Esophagus muscularis mucosa (tissue), 4 donors: ENCODE data around the gene ADORA2A. TPM values are rescaled to one million over a fixed set of nuclear protein-coding genes. Genes with fewer than 3 reads are reported as not detected.
A peak's percentile ranks its signal among the peaks of the same experiment; 100 is the strongest.

Experiments used
- DNase-seq: peaks from one replicate; pipeline ENCODE4 v3.0.0-alpha.2; 2017; ENCODE audit errors: extremely low spot score
- H3K27ac ChIP-seq, 4 donors: fragments of 200-600 bp; sonication (generic); replicated peaks in 1 of 4; 1 replicate in 3 of 4; 2 replicates in 1 of 4; pipeline ENCODE4 v1.5.1; 2016 to 2019; ENCODE audit warnings: mild to moderate bottlenecking in 1 of 4
- H3K27me3 ChIP-seq, 4 donors: fragments of 200-600 bp; sonication (generic); one replicate each; pipeline versions ENCODE4 v1.5.1 to v1.6.0; 2016 to 2019
- H3K36me3 ChIP-seq, 4 donors: fragments of 200-600 bp; sonication (generic); one replicate each; pipeline ENCODE4 v1.5.1; 2016 to 2019
- H3K4me1 ChIP-seq, 4 donors: fragments of 200-600 bp; sonication (generic); one replicate each; pipeline ENCODE4 v1.5.1; 2016 to 2019
- H3K4me3 ChIP-seq, 4 donors: fragments of 200-600 bp; sonication (generic); 1 replicate in 2 of 4; 2 replicates in 2 of 4; pipeline ENCODE4 v1.5.1; 2016 to 2019; ENCODE audit warnings: mild to moderate bottlenecking in 4 of 4, moderate library complexity in 1 of 4
- H3K9me3 ChIP-seq, 4 donors: fragments of 200-600 bp; sonication (generic); 1 replicate in 3 of 4; 2 replicates in 1 of 4; pipeline ENCODE4 v1.5.1; 2016 to 2019
- CTCF ChIP-seq, 3 experiments: fragments of 200-600 bp in 2 of 3; fragments of 450-650 bp in 1 of 3; sonication (generic) in 2 of 3; IDR thresholded peaks; one replicate each; pipeline ENCODE4 v1.5.1; 2017 to 2019; ENCODE audit warnings: antibody characterized with exemption in 3 of 3, mild to moderate bottlenecking in 2 of 3, moderate library complexity in 1 of 3
- EP300 ChIP-seq: sonication (generic); formaldehyde crosslinking; IDR thresholded peaks from one replicate; pipeline ENCODE4 v1.6.1; 2017; ENCODE audit warnings: antibody characterized with exemption
- POLR2A ChIP-seq: fragments of 450-650 bp; IDR thresholded peaks from one replicate; pipeline ENCODE4 v1.6.1; 2017; ENCODE audit warnings: antibody characterized with exemption, moderate library complexity, mild to moderate bottlenecking, low read depth
- POLR2AphosphoS5 ChIP-seq, 2 donors: sonication (generic); formaldehyde crosslinking; IDR thresholded peaks; one replicate each; pipeline ENCODE4 v1.6.1; 2017; ENCODE audit warnings: antibody characterized with exemption in 2 of 2
- WGBS: methylation state at CpG from one replicate; pipeline ENCODE4 v1.1.5; 2018; 5-methylcytosine and 5-hydroxymethylcytosine counted together
- intact Hi-C: fragments of 100-400 bp; cut with DNase I; formaldehyde crosslinking; loops from one replicate; pipeline ENCODE4 v1.15.1; 2023
- total RNA-seq, 4 donors: library from RNA; depleted of rRNA; stranded (reverse); fragments of >200 nt; gene quantifications; one replicate each; pipeline versions ENCODE4 v1.1.0 to v1.2.1, GENCODE V29; 2016

Gene ADORA2A
- total RNA-seq, 4 donors from 2014 or later = 3.3 to 7.5 (median 4.5) TPM

GRCh38 chr22:24420977-24421343 lies 6.4 kb upstream of the ADORA2A start:
- 80% methylated on average over 4 of the region's 11 CpGs for WGBS
- Histone ChIP-seq H3K9me3 (no peaks in the 10 kb centered on the region), H3K36me3 (peaks cover 7 to 27% (median 17%) of the 10 kb centered on the region in 4 donors), H3K27ac (no peak overlapping the region), H3K4me1 (peaks cover 32 to 54% (median 44%) of the 10 kb centered on the region in 4 donors), H3K27me3 (peaks cover 0 to 34% (median 7%) of the 10 kb centered on the region in 4 donors), H3K4me3 (no peak overlapping the region)
- no peak for DNase-seq
- intact Hi-C loops = loop anchor here (5.0 kb wide), 1 partner anchor 101 kb away; no protein-coding TSS in a partner anchor
- TF ChIP-seq CTCF (IDR thresholded peaks at IDR 0.05) (no peak), POLR2A (no peak), POLR2AphosphoS5 (IDR thresholded peaks at IDR 0.05) (no peak), EP300 (no peak)

DNA sequence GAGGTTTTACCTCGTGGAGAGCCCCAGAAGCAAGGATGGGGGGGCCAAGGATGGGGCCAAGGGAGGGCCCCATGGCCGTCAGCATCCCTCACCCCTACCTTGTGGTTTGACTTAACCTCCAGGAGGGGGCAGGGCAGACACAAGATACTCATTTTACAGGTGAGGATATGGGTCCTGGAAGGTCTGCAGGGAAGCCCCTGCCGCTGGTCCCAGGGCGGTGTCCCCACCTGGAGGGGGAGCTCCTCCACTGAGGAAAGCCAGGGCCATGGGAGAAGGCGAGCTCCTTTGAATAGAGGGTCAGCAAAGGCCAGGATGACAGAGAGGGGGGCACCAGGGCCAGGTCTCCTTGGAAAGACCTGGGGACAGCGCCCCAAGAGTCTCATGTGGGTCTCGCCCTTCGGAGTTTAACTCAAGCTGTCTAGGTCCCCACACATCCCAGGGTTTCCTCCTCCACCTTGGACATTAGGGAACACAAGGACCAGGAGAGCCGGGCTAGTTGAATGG lies 5.9 kb upstream of the ADORA2A start:
- H3K27me3 ChIP-seq = peaks cover 0 to 34% (median 7%) of the 10 kb centered on the region in 4 donors
- no peak for DNase-seq
- whole genome bisulfite sequencing = 47% methylated on average over 8 of the region's 9 CpGs
- no peaks in the 10 kb centered on the region for H3K9me3 ChIP-seq
- peaks cover 32 to 54% (median 44%) of the 10 kb centered on the region in 4 donors for H3K4me1 ChIP-seq
- H3K36me3 ChIP-seq = peaks cover 1 to 22% (median 12%) of the 10 kb centered on the region in 4 donors
- TF ChIP-seq POLR2AphosphoS5 (IDR thresholded peaks at IDR 0.05) (no peak), CTCF (IDR thresholded peaks at IDR 0.05) (peak in 1 of 3 experiments; percentile 7), EP300 (no peak)
- H3K4me3 ChIP-seq = no peak overlapping the region
- no peak overlapping the region for H3K27ac ChIP-seq
- intact Hi-C loops = loop anchor here (5.0 kb wide), 1 partner anchor 101 kb away; no protein-coding TSS in a partner anchor

DNA sequence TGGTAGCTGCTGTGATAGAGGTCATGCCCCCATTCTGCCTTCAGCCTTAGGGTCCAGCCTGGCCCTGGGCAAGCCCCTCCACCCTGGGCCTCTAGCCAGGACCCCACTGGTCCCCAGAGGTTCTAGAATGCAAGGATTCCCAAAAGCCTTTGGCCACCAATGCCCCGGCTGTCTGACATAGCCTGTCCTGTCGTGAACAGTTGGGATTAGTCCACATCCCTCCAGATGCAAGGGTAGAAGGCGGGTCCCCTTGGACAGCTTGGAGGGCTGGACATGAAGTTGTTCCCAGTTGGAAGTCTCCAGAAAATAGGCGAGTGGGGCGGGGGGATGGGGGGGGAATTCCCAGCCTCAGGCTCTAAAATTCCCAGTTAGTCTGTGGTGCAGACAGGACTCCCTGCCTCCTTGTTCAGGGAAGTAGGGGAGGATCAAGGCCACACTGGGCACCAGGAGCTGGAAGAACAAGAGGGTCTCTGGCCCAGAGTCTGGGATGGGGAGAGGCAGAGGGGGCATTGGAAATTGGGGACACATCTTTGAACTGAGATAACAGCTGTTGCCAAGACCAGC lies 5.2 kb upstream of the ADORA2A start:
- DNase-seq = no peak
- no peak overlapping the region for H3K27ac ChIP-seq
- no peak overlapping the region for H3K4me3 ChIP-seq
- H3K9me3 ChIP-seq = no peaks in the 10 kb centered on the region
- 35% methylated on average over 2 of the region's 5 CpGs for WGBS
- TF ChIP-seq EP300 (no peak), POLR2AphosphoS5 (IDR thresholded peaks at IDR 0.05) (no peak), CTCF (IDR thresholded peaks at IDR 0.05) (no peak), POLR2A (no peak)
- H3K4me1 ChIP-seq = peaks cover 32 to 54% (median 44%) of the 10 kb centered on the region in 4 donors
- peaks cover 0 to 15% (median 7%) of the 10 kb centered on the region in 4 donors for H3K36me3 ChIP-seq
- peaks cover 0 to 34% (median 7%) of the 10 kb centered on the region in 4 donors for H3K27me3 ChIP-seq
- intact Hi-C loops = loop anchor here (5.0 kb wide), 1 partner anchor 100 kb away; no protein-coding TSS in a partner anchor

GRCh38 chr22:24423519-24424000 lies 3.8 kb upstream of the ADORA2A start:
- Histone ChIP-seq H3K27ac (peak overlapping the region; percentile 7 to 48 (median 24)), H3K9me3 (no peaks in the 10 kb centered on the region), H3K4me3 (peak overlapping the region; percentile 55 to 69 (median 62)), H3K4me1 (peaks cover 37 to 54% (median 44%) of the 10 kb centered on the region in 4 donors), H3K36me3 (peaks cover 0 to 2% (median under 1%) of the 10 kb centered on the region in 4 donors), H3K27me3 (peaks cover 0 to 34% (median 7%) of the 10 kb centered on the region in 4 donors)
- WGBS = 2% methylated on average over 13 of the region's 56 CpGs
- TF ChIP-seq POLR2AphosphoS5 (IDR thresholded peaks at IDR 0.05) (no peak), CTCF (IDR thresholded peaks at IDR 0.05) (peak in 2 of 3 experiments; percentile 88 to 91)
- no peak for DNase-seq
- intact Hi-C loops = loop anchor here (5.0 kb wide), 1 partner anchor 99 kb away; no protein-coding TSS in a partner anchor
